GM12873 (cell line): ENCODE data around the gene ADGRA1.

Experiments used
- CTCF ChIP-seq: IDR thresholded peaks from 2 replicates; pipeline ENCODE4 v1.5.1; 2012; ENCODE audit warnings: low read depth, mild to moderate bottlenecking, moderate library complexity, low read length, control low read depth; ENCODE audit not compliant: insufficient read depth; ENCODE audit errors: missing control alignments

Gene ADGRA1

DNA sequence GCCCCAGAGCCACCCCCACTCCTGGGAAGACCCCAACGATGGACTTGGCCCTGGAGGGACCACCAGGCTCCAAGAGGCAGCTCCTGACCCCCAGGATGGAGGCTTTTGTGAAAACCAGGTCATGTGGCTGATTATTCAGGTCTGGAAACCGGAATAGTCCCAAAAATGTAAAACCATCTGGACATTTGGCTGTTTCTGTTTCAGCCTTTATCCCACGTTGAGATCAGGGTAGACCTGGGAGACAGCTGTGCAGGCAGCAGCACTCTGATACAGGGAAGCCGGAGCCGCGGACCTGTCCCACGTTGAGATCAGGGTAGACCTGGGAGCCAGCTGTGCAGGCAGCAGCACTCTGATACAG is 7.1 kb upstream of the ADGRA1 start:
- TF ChIP-seq CTCF: no peak

DNA sequence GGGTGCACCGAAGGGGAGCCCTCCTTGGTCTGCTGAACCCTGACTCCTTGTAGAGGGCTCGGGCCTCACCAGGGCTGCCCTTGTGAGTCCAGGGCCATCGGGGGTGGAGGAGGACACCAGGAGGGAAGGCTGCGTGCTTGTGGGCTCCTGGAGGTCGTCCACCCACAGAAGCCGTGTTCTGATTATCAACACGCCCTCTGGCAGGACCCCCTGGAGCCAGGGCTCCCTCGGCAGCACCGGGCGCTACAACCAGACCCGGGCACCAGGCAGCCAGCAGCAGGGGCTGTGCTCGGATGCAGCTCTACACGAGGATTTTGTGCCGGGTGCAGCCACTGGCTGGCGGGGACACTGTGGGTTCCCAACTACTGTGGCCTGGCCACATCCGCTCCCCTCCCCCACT is 6.1 kb upstream of the ADGRA1 start:
- no peak for TF ChIP-seq CTCF

GRCh38 chr10:133082685-133083421 is 4.9 kb upstream of the ADGRA1 start:
- no peak for TF ChIP-seq CTCF

DNA sequence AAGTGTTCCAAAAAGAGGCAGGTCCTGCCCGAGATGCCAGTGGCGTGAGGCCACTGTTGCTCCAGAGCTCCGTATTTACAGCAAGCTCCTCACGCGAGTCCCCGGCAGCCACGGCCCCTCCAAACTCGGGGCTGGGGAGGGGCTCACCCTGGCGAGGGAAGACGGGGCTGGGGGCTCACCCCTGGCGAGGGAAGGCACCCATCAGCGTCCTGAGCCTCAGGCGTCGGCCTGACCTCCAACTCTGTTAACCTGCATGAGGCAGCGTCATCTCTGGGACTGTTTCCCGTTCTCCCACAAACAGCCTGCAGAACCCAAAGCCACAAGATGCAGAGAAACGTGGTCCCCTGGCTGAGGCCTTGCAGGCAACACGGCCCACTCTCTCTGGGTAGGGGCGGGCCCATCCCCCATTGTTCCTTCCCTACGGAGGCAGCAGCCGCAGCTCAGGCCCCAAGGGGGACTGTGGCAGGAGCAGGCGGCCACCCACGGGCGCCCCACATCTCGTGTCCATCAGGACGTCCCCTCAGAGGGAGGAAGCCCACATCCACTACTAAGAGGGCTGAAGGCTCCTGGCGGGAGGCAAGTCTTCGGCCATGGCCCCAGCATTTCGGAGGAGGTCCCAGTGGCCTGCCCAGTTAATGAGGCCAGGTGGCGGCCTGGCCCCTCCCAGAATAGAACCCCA is 4.2 kb upstream of the ADGRA1 start:
- TF ChIP-seq CTCF: no peak

DNA sequence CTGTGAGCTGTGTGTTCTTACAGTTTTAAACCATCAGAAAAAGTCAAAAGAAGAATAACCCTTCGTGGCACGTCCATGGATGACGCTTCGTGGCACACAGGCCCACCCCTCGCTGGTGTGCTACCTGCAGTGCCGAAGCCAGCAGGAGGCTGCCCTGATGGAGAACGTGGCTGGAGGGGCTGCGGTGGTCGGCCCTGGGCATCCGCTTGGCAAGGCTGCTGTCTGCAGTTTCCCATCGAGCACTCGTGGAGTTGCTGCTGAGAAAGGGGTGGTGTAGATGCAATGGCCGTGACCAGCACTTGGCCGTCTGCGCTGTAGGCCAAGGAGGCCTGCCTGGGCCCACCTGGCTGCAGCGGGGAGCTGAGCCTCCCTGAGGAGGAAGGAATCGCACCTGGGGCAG is 3.2 kb upstream of the ADGRA1 start:
- no peak for TF ChIP-seq CTCF

- no peak for TF ChIP-seq CTCF
Observed at GRCh38 chr10:133085251-133086125, 2.2 kb upstream of the ADGRA1 start.

DNA sequence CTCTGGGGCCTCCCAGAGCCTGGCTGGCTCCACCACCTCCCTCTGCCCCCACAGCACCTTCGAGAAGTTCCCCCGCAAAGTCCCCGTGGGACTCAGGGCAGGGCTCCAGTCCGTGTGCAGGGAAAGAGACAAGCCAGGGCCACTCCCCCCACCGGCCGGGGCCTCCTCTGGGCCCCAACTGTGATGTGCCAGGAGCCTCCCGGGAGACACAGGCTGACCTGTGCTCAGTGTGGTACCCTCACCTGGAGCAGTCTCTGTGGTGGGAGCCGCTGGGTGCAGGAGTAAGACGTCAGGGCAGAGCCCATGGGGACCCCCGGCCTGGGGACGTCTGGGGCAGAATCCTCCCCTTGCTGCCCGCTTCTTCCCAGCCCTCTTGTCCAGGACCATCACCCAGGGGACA is 1.5 kb upstream of the ADGRA1 start:
- no peak for TF ChIP-seq CTCF
